ENCODE data around the gene GAS6.

The GAS6 gene

GRCh38 chr13:113900646-113901045, 36.8 kb upstream of the GAS6 start:
- Mint-ChIP-seq H3K4me1 (ENCODE audit: low read depth in 2 of 2) (peaks cover 0 to 3% of the 10 kb centered on the region in 2 donors), H3K27me3 (peaks cover 20 to 28% of the 10 kb centered on the region in 2 donors), H3K36me3 (ENCODE audit: insufficient read depth) (no peaks in the 10 kb centered on the region), H3K27ac (no peak overlapping the region), H3K9me3 (no peaks in the 10 kb centered on the region), H3K4me3 (no peak overlapping the region)
- ATAC-seq (replicated peaks) (no peak), DNase-seq (no peak)

GRCh38 chr13:113898391-113898790, 34.5 kb upstream of the GAS6 start:
- Mint-ChIP-seq H3K36me3 (ENCODE audit: insufficient read depth) (peaks cover under 1% of the 10 kb centered on the region), H3K27me3 (peaks cover 36 to 37% of the 10 kb centered on the region in 2 donors), H3K27ac (no peak overlapping the region), H3K4me1 (ENCODE audit: low read depth in 2 of 2) (no peaks in the 10 kb centered on the region), H3K4me3 (no peak overlapping the region), H3K9me3 (no peaks in the 10 kb centered on the region)
- ATAC-seq (replicated peaks) (no peak), DNase-seq (no peak)

- Mint-ChIP-seq H3K4me3 (no peak overlapping the region), H3K9me3 (no peaks in the 10 kb centered on the region), H3K27ac (no peak overlapping the region), H3K27me3 (peaks cover 36 to 37% of the 10 kb centered on the region in 2 donors), H3K36me3 (ENCODE audit: insufficient read depth) (peaks cover 5% of the 10 kb centered on the region), H3K4me1 (ENCODE audit: low read depth in 2 of 2) (no peaks in the 10 kb centered on the region)
- no peak for DNase-seq
- ATAC-seq (replicated peaks) = no peak
These were observed 34.1 kb upstream of the GAS6 start for GRCh38 chr13:113897966-113898365.

GRCh38 chr13:113897161-113897560, 33.3 kb upstream of the GAS6 start:
- peaks cover 36 to 37% of the 10 kb centered on the region in 2 donors for H3K27me3 Mint-ChIP-seq
- ATAC-seq (replicated peaks) = no peak
- peaks cover 5% of the 10 kb centered on the region for H3K36me3 Mint-ChIP-seq (ENCODE audit: insufficient read depth)
- no peak overlapping the region for H3K27ac Mint-ChIP-seq
- no peaks in the 10 kb centered on the region for H3K9me3 Mint-ChIP-seq
- no peak for DNase-seq
- no peaks in the 10 kb centered on the region for H3K4me1 Mint-ChIP-seq (ENCODE audit: low read depth in 2 of 2)
- H3K4me3 Mint-ChIP-seq = no peak overlapping the region

- H3K36me3 Mint-ChIP-seq (ENCODE audit: insufficient read depth) = peaks cover 5% of the 10 kb centered on the region
- no peak for DNase-seq
- H3K27me3 Mint-ChIP-seq = peaks cover 36 to 37% of the 10 kb centered on the region in 2 donors
- H3K4me3 Mint-ChIP-seq = no peak overlapping the region
- no peak overlapping the region for H3K27ac Mint-ChIP-seq
- no peaks in the 10 kb centered on the region for H3K4me1 Mint-ChIP-seq (ENCODE audit: low read depth in 2 of 2)
- ATAC-seq (replicated peaks) = no peak
- no peaks in the 10 kb centered on the region for H3K9me3 Mint-ChIP-seq
These were observed 31.6 kb upstream of the GAS6 start for GRCh38 chr13:113895436-113895835.

GRCh38 chr13:113890774-113891480, 27.1 kb upstream of the GAS6 start:
- Mint-ChIP-seq H3K4me3 (no peak overlapping the region), H3K9me3 (no peaks in the 10 kb centered on the region), H3K4me1 (ENCODE audit: low read depth in 2 of 2) (no peaks in the 10 kb centered on the region), H3K36me3 (ENCODE audit: insufficient read depth) (peaks cover 5% of the 10 kb centered on the region), H3K27me3 (peaks cover 27 to 30% of the 10 kb centered on the region in 2 donors), H3K27ac (no peak overlapping the region)
- no peak for DNase-seq
- ATAC-seq (replicated peaks) = no peak

- no peaks in the 10 kb centered on the region for H3K9me3 Mint-ChIP-seq
- peaks cover 24 to 33% of the 10 kb centered on the region in 2 donors for H3K27me3 Mint-ChIP-seq
- H3K36me3 Mint-ChIP-seq (ENCODE audit: insufficient read depth) = peaks cover 5% of the 10 kb centered on the region
- no peak for ATAC-seq (replicated peaks)
- no peak for DNase-seq
- no peaks in the 10 kb centered on the region for H3K4me1 Mint-ChIP-seq (ENCODE audit: low read depth in 2 of 2)
- H3K4me3 Mint-ChIP-seq = no peak overlapping the region
- H3K27ac Mint-ChIP-seq = no peak overlapping the region
These were observed 25.6 kb upstream of the GAS6 start for GRCh38 chr13:113889467-113889866.

GRCh38 chr13:113888701-113889330, 24.9 kb upstream of the GAS6 start:
- Mint-ChIP-seq H3K36me3 (ENCODE audit: insufficient read depth) (peaks cover 5% of the 10 kb centered on the region), H3K4me3 (no peak overlapping the region), H3K27me3 (peaks cover 20 to 33% of the 10 kb centered on the region in 2 donors), H3K9me3 (no peaks in the 10 kb centered on the region), H3K4me1 (ENCODE audit: low read depth in 2 of 2) (no peaks in the 10 kb centered on the region), H3K27ac (no peak overlapping the region)
- no peak for ATAC-seq (replicated peaks)
- no peak for DNase-seq

- H3K27ac Mint-ChIP-seq = no peak overlapping the region
- ATAC-seq (replicated peaks) (no peak), DNase-seq (no peak)
- no peaks in the 10 kb centered on the region for H3K4me1 Mint-ChIP-seq (ENCODE audit: low read depth in 2 of 2)
- no peak overlapping the region for H3K4me3 Mint-ChIP-seq
- H3K27me3 Mint-ChIP-seq = peaks cover 17 to 36% of the 10 kb centered on the region in 2 donors
- no peaks in the 10 kb centered on the region for H3K9me3 Mint-ChIP-seq
- no peaks in the 10 kb centered on the region for H3K36me3 Mint-ChIP-seq (ENCODE audit: insufficient read depth)
These were observed 23.9 kb upstream of the GAS6 start for GRCh38 chr13:113887700-113888201.

- Mint-ChIP-seq H3K27me3 (peaks cover 17 to 40% of the 10 kb centered on the region in 2 donors), H3K9me3 (no peaks in the 10 kb centered on the region), H3K4me1 (ENCODE audit: low read depth in 2 of 2) (peaks cover under 1 to 5% of the 10 kb centered on the region in 2 donors), H3K4me3 (no peak overlapping the region), H3K36me3 (ENCODE audit: insufficient read depth) (no peaks in the 10 kb centered on the region), H3K27ac (no peak overlapping the region)
- no peak for DNase-seq
- ATAC-seq (replicated peaks) = no peak
These were observed 22.8 kb upstream of the GAS6 start for GRCh38 chr13:113886561-113887112.

GRCh38 chr13:113884821-113885220, 20.9 kb upstream of the GAS6 start:
- H3K4me3 Mint-ChIP-seq = no peak overlapping the region
- DNase-seq = no peak
- H3K4me1 Mint-ChIP-seq (ENCODE audit: low read depth in 2 of 2) = peaks cover 10 to 11% of the 10 kb centered on the region in 2 donors
- no peak overlapping the region for H3K27ac Mint-ChIP-seq
- no peaks in the 10 kb centered on the region for H3K9me3 Mint-ChIP-seq
- H3K27me3 Mint-ChIP-seq = peaks cover 17 to 40% of the 10 kb centered on the region in 2 donors
- ATAC-seq (replicated peaks) = no peak
- H3K36me3 Mint-ChIP-seq (ENCODE audit: insufficient read depth) = no peaks in the 10 kb centered on the region

GRCh38 chr13:113883921-113884804, 20.3 kb upstream of the GAS6 start:
- Mint-ChIP-seq H3K27me3 (peaks cover 17 to 40% of the 10 kb centered on the region in 2 donors), H3K4me3 (no peak overlapping the region), H3K4me1 (ENCODE audit: low read depth in 2 of 2) (peaks cover 10 to 11% of the 10 kb centered on the region in 2 donors), H3K27ac (no peak overlapping the region), H3K9me3 (no peaks in the 10 kb centered on the region), H3K36me3 (ENCODE audit: insufficient read depth) (no peaks in the 10 kb centered on the region)
- ATAC-seq (replicated peaks) (no peak), DNase-seq (no peak)

GRCh38 chr13:113883314-113883811, 19.5 kb upstream of the GAS6 start:
- no peak overlapping the region for H3K27ac Mint-ChIP-seq
- DNase-seq = no peak
- H3K27me3 Mint-ChIP-seq = peaks cover 17 to 40% of the 10 kb centered on the region in 2 donors
- no peaks in the 10 kb centered on the region for H3K9me3 Mint-ChIP-seq
- ATAC-seq (replicated peaks) = no peak
- H3K4me1 Mint-ChIP-seq (ENCODE audit: low read depth in 2 of 2) = peaks cover 10 to 11% of the 10 kb centered on the region in 2 donors
- no peak overlapping the region for H3K4me3 Mint-ChIP-seq
- peaks cover 3% of the 10 kb centered on the region for H3K36me3 Mint-ChIP-seq (ENCODE audit: insufficient read depth)

All from effector memory CD8-positive, alpha-beta T cell (primary cell).